Putamen (tissue), 1 donor: ENCODE data around the gene FBXO31.
"Not testable (repeated sequence)": the region's sequence is repeated elsewhere in the genome, so short reads cannot be mapped to it uniquely, and the experiment has no call there.

Source experiments
- DNase-seq: peaks from one replicate; pipeline ENCODE4 v3.0.0-alpha.2; 2016; ENCODE audit warnings: low spot score

The FBXO31 gene

GRCh38 chr16:87362828-87363559 is 20.6 kb downstream of the FBXO31 start:
- DNase-seq, result not testable (repeated sequence)

GRCh38 chr16:87361916-87362619 is 21.5 kb downstream of the FBXO31 start:
- no peak for DNase-seq

DNA sequence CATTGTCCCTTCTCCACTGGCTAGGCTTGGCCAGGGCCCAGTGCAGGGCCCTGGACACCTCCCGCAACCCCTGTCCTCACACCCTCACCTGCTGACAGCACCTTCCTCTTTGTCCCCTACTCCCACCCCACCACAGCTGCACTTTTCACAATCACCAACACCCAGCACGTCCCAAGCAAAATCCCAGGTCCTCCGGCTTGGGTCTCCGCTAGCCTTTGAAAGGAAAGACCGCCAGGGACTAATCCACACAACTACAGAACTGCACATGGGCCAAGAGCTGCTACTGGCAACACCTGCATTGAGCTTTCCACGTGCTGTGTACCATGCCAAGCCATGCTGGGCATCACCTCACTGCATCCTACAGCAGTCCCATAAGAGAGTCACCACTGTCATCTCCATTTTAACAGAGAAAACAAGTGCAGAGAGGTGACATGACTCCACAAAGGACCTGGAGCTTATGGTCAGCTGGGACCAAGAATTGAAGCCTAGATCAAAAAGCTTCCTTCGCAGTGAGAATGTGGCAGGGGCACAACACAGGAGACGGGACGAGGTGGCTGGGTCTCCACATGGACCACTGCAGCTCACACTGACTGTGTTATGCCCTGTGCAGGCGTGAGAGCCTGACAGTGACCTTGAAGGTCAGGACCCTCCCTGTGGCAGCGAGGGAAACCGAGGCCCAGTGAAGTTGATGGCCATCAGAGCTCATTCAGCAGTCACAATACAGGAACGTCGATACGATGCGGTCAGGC is 22.5 kb downstream of the FBXO31 start:
- DNase-seq, result no peak

- no peak for DNase-seq
Observed at GRCh38 chr16:87359121-87359520, 24.5 kb downstream of the FBXO31 start.

DNA sequence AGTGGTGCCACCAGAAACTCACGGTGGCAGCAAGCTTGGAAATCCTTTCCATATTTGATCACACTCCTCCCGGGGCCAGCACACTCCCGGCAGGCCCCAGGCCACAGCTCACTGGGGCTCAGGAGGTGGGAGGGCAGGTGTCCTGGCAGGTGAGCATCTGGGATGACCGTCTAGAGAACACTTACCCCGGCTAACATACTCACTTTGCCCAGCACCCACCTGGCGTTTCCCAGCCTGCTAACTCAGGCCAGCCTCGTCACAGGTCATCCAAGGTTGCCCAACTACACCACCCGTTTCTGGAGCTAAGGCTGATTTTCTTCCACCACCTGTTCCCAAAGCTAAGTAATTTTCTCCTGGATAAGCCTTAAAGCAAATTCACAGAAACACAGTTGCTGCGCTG is 24.9 kb downstream of the FBXO31 start:
- no peak for DNase-seq

GRCh38 chr16:87358250-87358649 is 25.3 kb downstream of the FBXO31 start:
- no peak for DNase-seq

GRCh38 chr16:87356491-87356853 is 27.1 kb downstream of the FBXO31 start:
- DNase-seq, result no peak

DNA sequence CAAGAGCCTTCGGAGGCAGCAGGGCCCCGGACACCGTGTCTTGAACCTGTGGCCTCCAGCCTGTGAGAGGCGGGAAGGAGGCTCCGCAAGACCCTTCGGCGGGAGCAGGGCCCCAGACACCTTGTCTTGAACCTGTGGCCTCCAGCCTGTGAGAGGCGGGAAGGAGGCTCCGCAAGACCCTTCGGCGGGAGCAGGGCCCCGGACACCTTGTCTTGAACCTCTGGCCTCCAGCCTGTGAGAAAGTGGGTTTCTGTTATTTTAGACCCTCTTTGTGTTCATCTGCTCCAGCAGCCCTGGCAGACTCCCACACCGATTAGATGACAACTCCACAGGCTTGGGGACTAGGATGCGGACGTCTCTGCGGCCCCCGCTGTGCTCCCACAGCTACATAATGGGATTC is 30.0 kb downstream of the FBXO31 start:
- no peak for DNase-seq

GRCh38 chr16:87352818-87353217 is 30.8 kb downstream of the FBXO31 start:
- no peak for DNase-seq

DNA sequence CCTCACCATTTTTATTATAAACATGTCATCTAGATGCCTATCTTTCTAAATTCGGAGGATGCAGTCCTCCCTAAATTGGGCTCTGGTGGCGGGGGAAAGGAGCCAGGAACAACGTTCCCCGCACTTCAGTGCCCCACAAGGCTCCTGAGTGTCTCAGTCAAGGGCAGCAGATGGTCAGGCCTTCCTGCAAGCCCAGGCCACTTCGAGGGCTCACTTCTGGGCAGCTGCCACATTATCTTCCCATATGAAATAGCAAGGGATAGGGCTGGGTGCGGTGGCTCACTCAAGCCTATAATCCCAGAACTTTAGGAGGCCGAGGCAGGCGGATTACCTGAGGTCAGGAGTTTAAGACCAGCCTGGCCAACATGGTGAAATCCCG is 32.3 kb downstream of the FBXO31 start:
- no peak for DNase-seq

GRCh38 chr16:87350681-87351319 is 32.8 kb downstream of the FBXO31 start:
- DNase-seq, result no peak

GRCh38 chr16:87350031-87350430 is 33.5 kb downstream of the FBXO31 start:
- DNase-seq, result no peak

DNA sequence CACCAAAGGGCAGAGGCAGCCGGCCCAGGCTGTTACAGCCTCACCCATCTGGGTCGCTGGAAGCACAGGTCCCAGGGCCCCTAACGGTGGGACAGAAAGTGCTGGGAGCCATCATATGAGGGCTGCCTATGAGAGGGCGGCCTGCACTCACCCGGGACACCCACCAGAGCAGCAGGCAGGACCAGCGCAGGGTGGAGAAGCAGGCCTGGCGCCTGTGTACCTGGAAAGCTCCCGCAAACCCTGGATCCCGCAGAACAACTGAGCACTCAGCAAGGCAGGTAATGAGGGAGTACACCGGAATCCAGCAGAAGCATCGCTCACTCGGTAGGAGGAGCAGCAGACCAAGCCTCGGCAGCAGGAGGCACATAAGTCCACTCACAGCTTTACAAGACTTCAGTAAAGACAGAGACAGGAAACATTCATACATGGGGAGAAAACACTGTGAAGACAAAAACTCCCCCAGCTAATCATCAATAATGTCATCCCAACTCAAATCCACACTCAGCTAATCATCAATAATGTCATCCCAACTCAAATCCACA is 34.9 kb downstream of the FBXO31 start:
- no peak for DNase-seq

GRCh38 chr16:87347932-87348615 is 35.5 kb downstream of the FBXO31 start:
- DNase-seq, result no peak

GRCh38 chr16:87346517-87347060 is 37.0 kb downstream of the FBXO31 start:
- no peak for DNase-seq

DNA sequence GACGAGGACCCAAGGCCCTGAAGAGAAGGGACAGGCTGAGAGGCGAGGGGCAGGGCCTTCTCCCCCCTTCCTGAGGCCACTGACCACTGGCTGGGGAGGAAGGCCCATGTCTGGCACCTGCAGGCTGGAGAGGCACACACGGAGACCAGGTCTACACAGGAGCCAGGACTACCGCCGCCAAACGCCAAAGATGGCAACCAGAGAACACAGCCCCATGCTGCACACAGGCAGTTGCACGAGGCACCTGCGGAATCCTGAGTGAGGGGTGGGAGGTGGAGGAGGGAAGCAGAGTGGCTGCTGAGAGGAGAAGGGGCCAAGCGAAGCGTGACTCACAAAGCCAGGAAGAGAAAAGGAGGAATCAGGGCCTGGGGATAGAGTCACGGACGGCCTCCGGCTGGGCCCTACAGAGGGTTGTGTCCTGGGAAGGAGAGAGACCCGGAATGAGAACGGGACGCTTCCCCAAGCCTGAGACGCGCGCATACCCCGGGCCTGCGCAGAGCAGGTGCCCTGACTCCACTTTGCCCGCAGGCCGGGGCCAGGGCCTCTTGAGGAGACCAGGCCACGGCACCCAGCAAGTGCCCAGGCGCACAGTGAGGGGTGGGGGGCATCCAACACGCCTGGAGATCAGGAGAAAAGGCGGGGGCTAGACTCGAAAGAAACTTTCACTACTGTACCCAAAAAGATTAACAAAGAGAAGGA is 37.7 kb downstream of the FBXO31 start:
- DNase-seq, result no peak

- DNase-seq, result no peak
Observed at GRCh38 chr16:87344931-87345631, 38.5 kb downstream of the FBXO31 start.

- no peak for DNase-seq
Observed at GRCh38 chr16:87344165-87344930, 39.2 kb downstream of the FBXO31 start.

GRCh38 chr16:87343753-87344050 is 39.9 kb downstream of the FBXO31 start:
- DNase-seq, result no peak
